NCI-H748 treated with DMSO at 0.1 percent for 48 hours (cell line): Measurements from ENCODE around the gene MZB1.
"Not testable (repeated sequence)": the region's sequence is repeated elsewhere in the genome, so short reads cannot be mapped to it uniquely, and the experiment has no call there.

ENCODE experiments used
- DNase-seq: peaks from one replicate; lab custom pipeline; 2025; lab: John Stamatoyannopoulos, UW

MZB1 gene

GRCh38 chr5:139410121-139410992 is 20.6 kb upstream of the MZB1 start:
- DNase-seq = no peak

GRCh38 chr5:139409116-139409515 is 19.4 kb upstream of the MZB1 start:
- DNase-seq = not testable (repeated sequence)

- no peak for DNase-seq
Measured at GRCh38 chr5:139408191-139408590, 18.5 kb upstream of the MZB1 start.

GRCh38 chr5:139407517-139407916 is 17.8 kb upstream of the MZB1 start:
- no peak for DNase-seq

- DNase-seq = no peak
Measured at GRCh38 chr5:139406963-139407362, 17.2 kb upstream of the MZB1 start.

- no peak for DNase-seq
Measured at GRCh38 chr5:139404484-139404840, 14.7 kb upstream of the MZB1 start.

GRCh38 chr5:139403787-139404483 is 14.2 kb upstream of the MZB1 start, which contains the start of gene SPATA24:
Gene SPATA24, minus strand, starts transcription at chr5:139404089. Its CDS starts 29 bp downstream, at chr5:139404060.
- DNase-seq = peak; percentile 97

GRCh38 chr5:139403418-139403786 is 13.7 kb upstream of the MZB1 start:
- no peak for DNase-seq

- DNase-seq = peak; percentile 8
Measured at GRCh38 chr5:139402561-139403158, 12.9 kb upstream of the MZB1 start.

GRCh38 chr5:139401546-139401945 is 11.8 kb upstream of the MZB1 start:
- DNase-seq = no peak

GRCh38 chr5:139399501-139400121 is 9.9 kb upstream of the MZB1 start:
- no peak for DNase-seq

- DNase-seq = no peak
Measured at GRCh38 chr5:139397921-139398320, 8.2 kb upstream of the MZB1 start.

GRCh38 chr5:139396691-139397090 is 7.0 kb upstream of the MZB1 start:
- DNase-seq = no peak

GRCh38 chr5:139395844-139396640 is 6.3 kb upstream of the MZB1 start:
- DNase-seq = no peak

- no peak for DNase-seq
Measured at GRCh38 chr5:139394654-139395566, 5.2 kb upstream of the MZB1 start, which contains the start of gene PROB1. Gene PROB1, minus strand, starts transcription at chr5:139395104. Its CDS starts 23 bp downstream, at chr5:139395081.

- no peak for DNase-seq
Measured at GRCh38 chr5:139394123-139394653, 4.5 kb upstream of the MZB1 start.

- DNase-seq = no peak
Measured at GRCh38 chr5:139393497-139394122, 3.9 kb upstream of the MZB1 start.

- DNase-seq = peak; percentile 56
Measured at GRCh38 chr5:139392678-139393496, 3.2 kb upstream of the MZB1 start.

- no peak for DNase-seq
Measured at GRCh38 chr5:139392324-139392677, 2.6 kb upstream of the MZB1 start.
